HUES6 (cell line): ENCODE results near the gene PSMG2.

ENCODE experiments used
- H3K27ac ChIP-seq: 2 replicates; pipeline ENCODE4 v1.7.0; 2013; ENCODE audit warnings: low read depth, mild to moderate bottlenecking, low read length, inconsistent platforms
- H3K27me3 ChIP-seq: 2 replicates; pipeline ENCODE4 v1.6.1; 2013; ENCODE audit warnings: low read length; ENCODE audit not compliant: control insufficient read depth, insufficient read depth
- H3K36me3 ChIP-seq: 2 replicates; pipeline ENCODE4 v1.6.1; 2013; ENCODE audit warnings: low read length; ENCODE audit not compliant: control insufficient read depth, insufficient read depth
- H3K4me1 ChIP-seq: 2 replicates; pipeline ENCODE4 v1.6.1; 2013; ENCODE audit warnings: low read length; ENCODE audit not compliant: control insufficient read depth, insufficient read depth
- H3K4me3 ChIP-seq: 2 replicates; pipeline ENCODE4 v1.5.1; 2013; ENCODE audit warnings: low read depth, low read length
- H3K9ac ChIP-seq: one replicate; pipeline ENCODE4 v1.6.1; 2013; ENCODE audit warnings: mild to moderate bottlenecking, low read length
- H3K9me3 ChIP-seq: 2 replicates; pipeline ENCODE4 v1.6.1; 2013; ENCODE audit warnings: low read depth, low read length; ENCODE audit not compliant: control insufficient read depth, insufficient read depth

Gene PSMG2

GRCh38 chr18:12767580-12768155 is 64.8 kb downstream of the PSMG2 start:
- Histone ChIP-seq H3K27ac (no peak overlapping the region), H3K9me3 (no peaks in the 10 kb centered on the region), H3K27me3 (no peaks in the 10 kb centered on the region), H3K4me1 (peaks cover 5% of the 10 kb centered on the region), H3K9ac (no peak overlapping the region), H3K36me3 (no peaks in the 10 kb centered on the region), H3K4me3 (no peak overlapping the region)

GRCh38 chr18:12768625-12769024 is 65.8 kb downstream of the PSMG2 start:
- H3K4me3 ChIP-seq = no peak overlapping the region
- no peaks in the 10 kb centered on the region for H3K9me3 ChIP-seq
- H3K27me3 ChIP-seq = no peaks in the 10 kb centered on the region
- no peaks in the 10 kb centered on the region for H3K36me3 ChIP-seq
- no peak overlapping the region for H3K27ac ChIP-seq
- peaks cover 5% of the 10 kb centered on the region for H3K4me1 ChIP-seq
- no peak overlapping the region for H3K9ac ChIP-seq

- no peak overlapping the region for H3K27ac ChIP-seq
- H3K9me3 ChIP-seq = no peaks in the 10 kb centered on the region
- H3K27me3 ChIP-seq = no peaks in the 10 kb centered on the region
- peaks cover 5% of the 10 kb centered on the region for H3K4me1 ChIP-seq
- no peaks in the 10 kb centered on the region for H3K36me3 ChIP-seq
- no peak overlapping the region for H3K9ac ChIP-seq
- H3K4me3 ChIP-seq = no peak overlapping the region
These were observed 66.3 kb downstream of the PSMG2 start for GRCh38 chr18:12769136-12769535.

- H3K27ac ChIP-seq = no peak overlapping the region
- peaks cover 5% of the 10 kb centered on the region for H3K4me1 ChIP-seq
- H3K9me3 ChIP-seq = no peaks in the 10 kb centered on the region
- no peaks in the 10 kb centered on the region for H3K27me3 ChIP-seq
- no peaks in the 10 kb centered on the region for H3K36me3 ChIP-seq
- no peak overlapping the region for H3K4me3 ChIP-seq
- no peak overlapping the region for H3K9ac ChIP-seq
These were observed 67.0 kb downstream of the PSMG2 start for GRCh38 chr18:12769644-12770440.

DNA sequence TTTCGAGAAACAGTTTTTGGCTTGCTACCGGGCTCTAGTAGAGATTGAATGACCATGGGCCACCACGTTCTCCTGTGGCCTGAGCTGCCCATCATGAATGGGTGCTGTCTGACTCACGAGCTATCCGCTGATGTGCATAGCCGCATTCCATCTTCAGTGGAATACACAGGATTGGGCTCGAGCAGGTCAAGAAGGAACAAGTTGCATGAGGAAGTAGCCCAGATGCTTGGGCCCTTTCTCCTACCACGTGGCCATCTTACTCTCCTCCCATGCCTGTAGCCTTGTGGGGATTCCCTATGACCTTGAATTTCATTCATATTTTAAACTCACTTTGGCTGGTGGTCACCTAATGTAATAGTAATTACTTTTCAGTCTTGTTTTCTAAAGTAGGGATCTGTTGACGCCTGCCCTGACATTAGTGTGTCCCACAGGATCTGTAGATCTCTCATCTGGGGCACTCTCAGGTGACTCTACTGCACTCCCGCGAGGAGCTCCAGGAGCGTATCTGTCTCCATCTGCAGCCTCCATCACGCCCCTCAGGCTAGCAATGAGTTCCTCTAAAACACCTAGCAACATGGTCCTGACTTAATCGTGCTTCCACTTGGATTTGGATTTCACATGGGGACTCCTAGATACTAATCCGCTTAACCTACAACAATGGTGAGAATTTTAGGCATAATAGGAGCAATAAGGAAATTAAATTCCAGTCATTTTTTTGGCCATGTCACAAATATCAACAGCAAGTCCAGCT is 67.8 kb downstream of the PSMG2 start:
- H3K9me3 ChIP-seq = no peaks in the 10 kb centered on the region
- H3K4me3 ChIP-seq = no peak overlapping the region
- no peaks in the 10 kb centered on the region for H3K36me3 ChIP-seq
- H3K9ac ChIP-seq = no peak overlapping the region
- no peak overlapping the region for H3K27ac ChIP-seq
- H3K4me1 ChIP-seq = peaks cover 5% of the 10 kb centered on the region
- H3K27me3 ChIP-seq = no peaks in the 10 kb centered on the region

DNA sequence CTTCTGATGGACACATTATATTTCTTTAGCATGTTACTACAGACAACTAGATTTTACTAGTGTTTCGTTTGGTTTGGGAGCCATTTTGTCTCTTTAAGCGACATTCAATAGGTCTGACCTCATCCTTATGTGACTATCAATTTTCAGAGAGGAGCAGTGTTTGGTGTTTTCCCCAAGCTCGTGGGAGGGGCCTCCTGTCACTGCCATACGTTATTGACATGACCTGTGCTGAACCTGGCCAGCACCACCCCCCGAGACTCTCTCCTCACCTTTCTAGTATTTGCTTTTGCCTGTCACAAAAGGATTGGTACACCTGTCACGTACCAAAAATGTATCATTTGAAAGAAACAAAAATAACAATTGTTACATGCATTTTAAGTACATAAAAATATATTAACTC is 69.3 kb downstream of the PSMG2 start:
- Histone ChIP-seq H3K9me3 (peaks cover 6% of the 10 kb centered on the region; the same call in 1 of the 2 replicates), H3K27me3 (no peaks in the 10 kb centered on the region), H3K36me3 (no peaks in the 10 kb centered on the region), H3K4me3 (no peak overlapping the region), H3K27ac (no peak overlapping the region), H3K4me1 (no peaks in the 10 kb centered on the region), H3K9ac (no peak overlapping the region)

DNA sequence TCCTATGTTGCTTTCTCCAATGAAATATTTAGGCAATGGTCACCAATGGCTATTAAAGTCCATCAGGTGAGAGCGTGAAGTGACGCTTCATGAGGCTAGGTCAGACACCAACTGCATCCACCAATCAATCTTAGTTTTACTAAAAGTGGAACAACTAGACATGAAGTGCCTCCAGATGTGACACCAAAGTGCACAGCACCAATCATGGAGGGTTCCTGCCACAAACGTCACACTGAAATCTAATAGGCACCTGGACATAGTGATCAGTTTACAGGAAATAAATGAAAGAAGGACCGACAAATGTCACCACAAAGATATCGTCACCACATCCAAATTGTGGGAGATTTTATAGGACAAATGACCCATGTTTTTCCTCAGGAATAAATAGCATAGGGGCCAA is 70.5 kb downstream of the PSMG2 start:
- Histone ChIP-seq H3K27me3 (peaks cover 5% of the 10 kb centered on the region; the same call in 1 of the 2 replicates), H3K9me3 (peaks cover 6% of the 10 kb centered on the region; the same call in 1 of the 2 replicates), H3K4me1 (no peaks in the 10 kb centered on the region), H3K27ac (no peak overlapping the region), H3K36me3 (no peaks in the 10 kb centered on the region), H3K4me3 (no peak overlapping the region), H3K9ac (no peak overlapping the region)

DNA sequence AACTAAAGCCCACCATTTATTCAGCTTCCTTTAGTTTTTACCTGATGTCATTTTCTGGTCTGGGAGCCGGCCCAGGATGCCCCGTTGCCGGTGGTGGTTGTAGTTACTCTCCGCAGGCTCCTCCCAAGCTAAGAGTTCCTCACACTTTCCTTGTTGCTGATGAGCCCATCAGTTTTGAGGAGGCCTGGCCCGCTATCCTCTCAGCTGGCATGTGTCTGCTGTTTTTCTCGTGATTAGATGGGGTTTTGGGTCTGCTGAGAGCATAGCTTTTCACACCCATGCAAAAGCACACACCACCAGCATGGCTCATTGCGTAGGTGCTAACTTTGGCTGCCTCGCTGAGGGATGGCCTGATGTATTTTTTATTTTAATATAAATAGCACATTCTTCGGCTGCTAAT is 72.1 kb downstream of the PSMG2 start:
- no peak overlapping the region for H3K27ac ChIP-seq
- no peak overlapping the region for H3K9ac ChIP-seq
- H3K4me1 ChIP-seq = no peaks in the 10 kb centered on the region
- H3K4me3 ChIP-seq = no peak overlapping the region
- H3K36me3 ChIP-seq = no peaks in the 10 kb centered on the region
- peaks cover 6% of the 10 kb centered on the region; the same call in 1 of the 2 replicates for H3K9me3 ChIP-seq
- peaks cover 5% of the 10 kb centered on the region; the same call in 1 of the 2 replicates for H3K27me3 ChIP-seq
